Aorta (tissue), 5 donors: ENCODE results near the gene EVI5. TPM values are rescaled to one million over a fixed set of nuclear protein-coding genes. Genes with fewer than 3 reads are reported as not detected.

Experiments used
- ATAC-seq: fragments of 200-7000 bp; cut with Tn5 transposase; one replicate; pipeline ENCODE4 v1.9.1; 2022; ENCODE audit warnings: moderate library complexity; ENCODE audit not compliant: low FRiP score
- DNase-seq, 2 donors: peaks; one replicate each; pipeline ENCODE4 v3.0.0-alpha.2; 2020
- H3K27ac ChIP-seq, 2 donors: one replicate each; pipeline ENCODE4 v1.5.1; 2013; ENCODE audit warnings: low read length in 2 of 2, mild to moderate bottlenecking in 2 of 2, moderate library complexity in 2 of 2, control low read depth in 1 of 2, inconsistent platforms in 1 of 2, low read depth in 1 of 2
- H3K27me3 ChIP-seq, 2 donors: one replicate each; pipeline ENCODE4 v1.6.1; 2013; ENCODE audit warnings: control low read depth in 1 of 2, low read length in 1 of 2, mild to moderate bottlenecking in 1 of 2, moderate library complexity in 1 of 2; ENCODE audit not compliant: insufficient read depth in 2 of 2, control insufficient read depth in 1 of 2
- H3K36me3 ChIP-seq, 2 donors: one replicate each; pipeline ENCODE4 v1.6.1; 2013; ENCODE audit warnings: control low read depth in 1 of 2, low read length in 1 of 2, mild to moderate bottlenecking in 1 of 2; ENCODE audit not compliant: insufficient read depth in 2 of 2, control insufficient read depth in 1 of 2
- H3K4me1 ChIP-seq, 2 donors: one replicate each; pipeline ENCODE4 v1.6.1; 2013; ENCODE audit warnings: low read length in 2 of 2, control low read depth in 1 of 2, mild to moderate bottlenecking in 1 of 2, moderate library complexity in 1 of 2; ENCODE audit not compliant: insufficient read depth in 2 of 2, control insufficient read depth in 1 of 2
- H3K4me3 ChIP-seq, 2 donors: one replicate each; pipeline ENCODE4 v1.5.1; 2013; ENCODE audit warnings: low read length in 2 of 2, control low read depth in 1 of 2, mild to moderate bottlenecking in 1 of 2
- H3K9me3 ChIP-seq: one replicate; pipeline ENCODE4 v1.6.1; 2013; ENCODE audit warnings: mild to moderate bottlenecking, low read length; ENCODE audit not compliant: control insufficient read depth
- WGBS, 2 donors: extraction: QIAGEN DNeasy Blood & Tissue Kit; methylation state at CpG; one replicate each; pipeline ENCODE4 v1.1.7; 2013; 5-methylcytosine and 5-hydroxymethylcytosine counted together
- intact Hi-C, 2 donors: fragments of 100-400 bp; cut with DNase I; formaldehyde crosslinking; loops; one replicate each; pipeline versions ENCODE4 v1.14.2 to v1.15.0; 2022
- long read RNA-seq, 2 donors: library from polyadenylated mRNA; unstranded; transcript quantifications; one replicate each; pipeline ENCODE4 v2.0.0, GENCODE V29; 2020 to 2021
- polyA plus RNA-seq, 2 donors: library from polyadenylated mRNA; stranded (reverse); fragments of 200-250 nt; gene quantifications; one replicate each; pipeline ENCODE4 v1.2.3, GENCODE V29; 2013
- total RNA-seq, 2 donors: library from RNA; stranded (reverse); fragmentation: NEBNext Ultra II Directional; extraction: Animal tissue kit (Norgen Biotek cat#: 25700); gene quantifications; one replicate each; pipeline ENCODE4 v1.2.1, GENCODE V29; 2021
- donor health status: healthy with polysubstance abuse.
- donor health status: Bipolar disorder and iron deficiency.
- donor health status: DM: no; HTN: no; CAD: no.
- donor health status: DM: no; HTN: no; CAD: no.
- donor health status: DM: yes; HTN: yes; CAD: no.

EVI5 gene
- 10 to 100 TPM; 47.5 to 54.7 TPM for total RNA-seq
- 10 to 100 TPM in 1 of 2 donors, 1 to 10 TPM in 1; 8.3 to 10.5 TPM for polyA plus RNA-seq
- long read RNA-seq, donor 1, partial matches to known transcripts: 11 of 40 reads
- long read RNA-seq, donor 1, other reads (novel, unspliced or antisense): 29 of 40 reads
- long read RNA-seq, donor 2, partial matches to known transcripts: 1 of 17 reads
- long read RNA-seq, donor 2, other reads (novel, unspliced or antisense): 16 of 17 reads

GRCh38 chr1:92784639-92785500 lies at the start of gene EVI5:
TSS of gene EVI5 (minus strand) at chr1:92785108. CDS start at chr1:92736546, 48,562 bp downstream.
- no peaks in the 10 kb centered on the region for H3K36me3 ChIP-seq
- ATAC-seq: peak; percentile 97
- H3K4me3 ChIP-seq: peak within 1 kb of the TSS; percentile 41 to 67
- H3K9me3 ChIP-seq: no peaks in the 10 kb centered on the region
- WGBS, 2 donors: 0% methylated on average over 72 to 94 of the region's 94 CpGs
- peak; percentile 97 to 99 for DNase-seq
- intact Hi-C loops: loop anchor here (5.0 kb wide), 1 partner anchor 47 kb away; the partner anchor contains the start of gene RPL5 (in 2 of the 2)
- H3K4me1 ChIP-seq: no peaks in the 10 kb centered on the region
- no peaks in the 10 kb centered on the region for H3K27me3 ChIP-seq
- peak within 1 kb of the TSS; percentile 85 to 94 for H3K27ac ChIP-seq

GRCh38 chr1:92834617-92835016 lies 49.7 kb upstream of the EVI5 start:
- no peak overlapping the region for H3K27ac ChIP-seq
- WGBS, 2 donors: 69 to 73% methylated on average over 5 of the region's 5 CpGs
- intact Hi-C loops: loop anchor here (5.0 to 10.0 kb wide), 2 partner anchors 52 to 530 kb away; no protein-coding TSS in a partner anchor
- peaks cover 0 to 5% of the 10 kb centered on the region in 2 donors for H3K36me3 ChIP-seq
- H3K9me3 ChIP-seq: no peaks in the 10 kb centered on the region
- no peaks in the 10 kb centered on the region for H3K27me3 ChIP-seq
- no peak for ATAC-seq
- no peak overlapping the region for H3K4me3 ChIP-seq
- DNase-seq: no peak
- peaks cover 0 to 2% of the 10 kb centered on the region in 2 donors for H3K4me1 ChIP-seq

- WGBS, 2 donors: 70 to 75% methylated on average over 5 of the region's 5 CpGs
- no peak overlapping the region for H3K27ac ChIP-seq
- no peak for DNase-seq
- H3K4me3 ChIP-seq: no peak overlapping the region
- peaks cover 0 to 5% of the 10 kb centered on the region in 2 donors for H3K36me3 ChIP-seq
- intact Hi-C loops: loop anchor here (5.0 to 10.0 kb wide), 2 partner anchors 52 to 529 kb away; no protein-coding TSS in a partner anchor
- H3K9me3 ChIP-seq: no peaks in the 10 kb centered on the region
- no peaks in the 10 kb centered on the region for H3K27me3 ChIP-seq
- ATAC-seq: no peak
- peaks cover 0 to 2% of the 10 kb centered on the region in 2 donors for H3K4me1 ChIP-seq
Measured at GRCh38 chr1:92833840-92834239, 48.9 kb upstream of the EVI5 start.

GRCh38 chr1:92832537-92833114 lies 47.7 kb upstream of the EVI5 start:
- Histone ChIP-seq H3K36me3 (peaks cover 0 to 5% of the 10 kb centered on the region in 2 donors), H3K4me3 (peak overlapping the region; percentile 71 to 94), H3K27ac (peak overlapping the region; percentile 78 to 83), H3K4me1 (peaks cover 0 to 2% of the 10 kb centered on the region in 2 donors), H3K27me3 (no peaks in the 10 kb centered on the region), H3K9me3 (no peaks in the 10 kb centered on the region)
- DNase-seq (no peak), ATAC-seq (peak; percentile 5)
- 0% methylated on average over 19 of the region's 19 CpGs for WGBS, 2 donors
- intact Hi-C loops: loop anchor here (5.0 to 10.0 kb wide), 2 partner anchors 50 to 528 kb away; no protein-coding TSS in a partner anchor

- H3K4me1 ChIP-seq: peaks cover 0 to 2% of the 10 kb centered on the region in 2 donors
- peak; percentile 100 for ATAC-seq
- intact Hi-C loops: loop anchor here (5.0 to 10.0 kb wide), 2 partner anchors 50 to 527 kb away; no protein-coding TSS in a partner anchor
Measured at GRCh38 chr1:92831762-92832536, 47.0 kb upstream of the EVI5 start, which contains the start of gene RPL5. TSS of gene RPL5 (plus strand) at chr1:92832040. CDS start at chr1:92832115, 75 bp downstream.

GRCh38 chr1:92831368-92831761 lies 46.5 kb upstream of the EVI5 start:
- no peaks in the 10 kb centered on the region for H3K9me3 ChIP-seq
- 51 to 53% methylated on average over 4 of the region's 4 CpGs for WGBS, 2 donors
- H3K4me3 ChIP-seq: no peak overlapping the region
- H3K27me3 ChIP-seq: no peaks in the 10 kb centered on the region
- no peak for DNase-seq
- peaks cover 0 to 2% of the 10 kb centered on the region in 2 donors for H3K4me1 ChIP-seq
- H3K27ac ChIP-seq: no peak overlapping the region
- H3K36me3 ChIP-seq: peaks cover 0 to 5% of the 10 kb centered on the region in 2 donors
- intact Hi-C loops: loop anchor here (5.0 to 10.0 kb wide), 2 partner anchors 49 to 527 kb away; no protein-coding TSS in a partner anchor
- no peak for ATAC-seq

More at GRCh38 chr1:92831762-92832536, 47.0 kb upstream of the EVI5 start, which contains the start of gene RPL5:
- WGBS, 2 donors: 0% methylated on average over 57 of the region's 57 CpGs
- Histone ChIP-seq H3K27me3 (no peaks in the 10 kb centered on the region), H3K27ac (peak within 1 kb of the TSS; percentile 78 to 83), H3K36me3 (peaks cover 0 to 5% of the 10 kb centered on the region in 2 donors), H3K9me3 (no peaks in the 10 kb centered on the region), H3K4me3 (peak within 1 kb of the TSS; percentile 71 to 94)
- peak; percentile 97 to 99 for DNase-seq

GRCh38 chr1:92826792-92827191 lies 41.9 kb upstream of the EVI5 start:
- intact Hi-C loops: no loop called here
- Histone ChIP-seq H3K27ac (no peak overlapping the region), H3K9me3 (no peaks in the 10 kb centered on the region), H3K27me3 (no peaks in the 10 kb centered on the region), H3K4me3 (no peak overlapping the region), H3K36me3 (no peaks in the 10 kb centered on the region), H3K4me1 (no peaks in the 10 kb centered on the region)
- ATAC-seq (no peak), DNase-seq (no peak)
- 70 to 74% methylated on average over 5 to 6 of the region's 6 CpGs for WGBS, 2 donors

- Histone ChIP-seq H3K36me3 (no peaks in the 10 kb centered on the region), H3K27me3 (no peaks in the 10 kb centered on the region), H3K4me1 (no peaks in the 10 kb centered on the region), H3K4me3 (no peak overlapping the region), H3K9me3 (no peaks in the 10 kb centered on the region), H3K27ac (no peak overlapping the region)
- no peak for ATAC-seq
- intact Hi-C loops: no loop called here
- DNase-seq: no peak
- 88% methylated on average over 3 of the region's 3 CpGs for WGBS, 2 donors
Measured at GRCh38 chr1:92822879-92823278, 38.0 kb upstream of the EVI5 start.
